ENCODE data around the gene C5orf22. TPM values are rescaled to one million over a fixed set of nuclear protein-coding genes. Genes with fewer than 3 reads are reported as not detected.
"Not testable (repeated sequence)": the region's sequence is repeated elsewhere in the genome, so short reads cannot be mapped to it uniquely, and the experiment has no call there.

The C5orf22 gene
- total RNA-seq, 1 donor from 2014 or later: 16.5 TPM

- DNase-seq (ENCODE audit: low spot score): not testable (repeated sequence)
Measured at GRCh38 chr5:31602305-31602704, 70.2 kb downstream of the C5orf22 start.

DNA sequence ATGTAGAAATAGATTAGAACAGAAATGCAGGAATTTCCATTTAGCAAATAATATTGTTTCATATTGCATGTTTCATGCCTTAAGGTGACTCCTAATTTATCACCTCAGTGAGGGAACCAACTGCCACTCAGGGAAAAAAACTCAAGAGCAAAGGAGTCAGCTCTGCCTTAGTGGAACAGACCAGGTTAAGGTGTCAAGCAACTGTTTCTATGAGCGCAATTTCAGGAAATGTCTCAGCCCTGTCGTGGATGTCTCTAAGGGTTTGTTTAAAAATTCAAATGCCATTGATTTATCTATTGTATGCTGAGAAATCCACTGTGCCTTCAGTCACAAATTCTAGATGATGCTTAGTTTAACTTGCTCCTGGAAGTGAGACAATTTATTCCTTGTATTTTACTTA lies 72.1 kb downstream of the C5orf22 start:
- no peak for DNase-seq (ENCODE audit: low spot score)

GRCh38 chr5:31604644-31605043 lies 72.5 kb downstream of the C5orf22 start:
- DNase-seq (ENCODE audit: low spot score): no peak

Other genes with a start within 250 kb of the C5orf22 start
- 39.5 TPM for gene DROSHA, start 208 bp upstream of the C5orf22 start, total RNA-seq
- 58.5 TPM for gene PDZD2, start 106.8 kb downstream of the C5orf22 start, total RNA-seq

Data from mesenteric fat pad (tissue), 1 donor.